HG02571 (cell line): ENCODE measurements around the gene CARTPT.

Source experiments
- ATAC-seq: cut with Tn5 transposase; IDR thresholded peaks from one replicate; pipeline ENCODE4 v1.9.1; 2021; ENCODE audit warnings: mild to moderate bottlenecking, moderate library complexity; ENCODE audit not compliant: unreplicated experiment

CARTPT gene

DNA sequence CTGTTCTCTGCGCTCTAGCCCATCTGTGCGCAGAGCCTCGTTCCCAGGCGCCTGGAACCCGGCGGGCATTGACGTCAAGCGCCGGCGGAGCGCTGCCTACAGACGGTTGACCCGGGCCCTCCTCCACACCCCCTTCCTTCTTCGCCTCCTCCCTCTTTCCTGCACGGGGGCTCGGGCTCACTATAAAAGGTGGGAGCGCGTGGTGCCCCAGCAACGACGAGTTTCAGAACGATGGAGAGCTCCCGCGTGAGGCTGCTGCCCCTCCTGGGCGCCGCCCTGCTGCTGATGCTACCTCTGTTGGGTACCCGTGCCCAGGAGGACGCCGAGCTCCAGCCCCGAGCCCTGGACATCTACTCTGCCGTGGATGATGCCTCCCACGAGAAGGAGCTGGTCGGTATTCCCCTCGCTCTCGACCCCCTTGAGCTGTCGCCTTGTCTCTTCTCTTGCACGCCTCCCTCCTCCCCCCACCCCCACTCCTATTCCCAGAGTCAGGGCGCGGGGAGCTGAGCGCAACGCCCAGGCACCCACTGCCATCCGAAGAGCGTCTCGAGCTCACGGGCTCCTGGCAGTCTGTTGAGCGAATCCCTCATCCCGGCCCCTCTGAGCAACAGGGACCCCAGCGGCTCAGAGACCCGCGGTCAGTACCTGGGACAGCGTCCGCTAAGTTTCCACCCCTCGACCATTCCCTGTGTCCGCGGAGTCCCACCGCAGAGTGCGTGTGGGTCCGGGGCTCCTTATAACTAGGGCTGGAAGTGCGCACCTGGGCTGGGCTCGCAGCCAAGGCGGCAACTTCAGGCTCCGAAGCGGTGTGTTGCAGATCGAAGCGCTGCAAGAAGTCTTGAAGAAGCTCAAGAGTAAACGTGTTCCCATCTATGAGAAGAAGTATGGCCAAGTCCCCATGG, at the start of gene CARTPT:
Gene CARTPT, plus strand, starts transcription at position 213 of the 902 bp plus-strand sequence. Its CDS starts 19 bp downstream, at position 232.
- ATAC-seq, result no peak

DNA sequence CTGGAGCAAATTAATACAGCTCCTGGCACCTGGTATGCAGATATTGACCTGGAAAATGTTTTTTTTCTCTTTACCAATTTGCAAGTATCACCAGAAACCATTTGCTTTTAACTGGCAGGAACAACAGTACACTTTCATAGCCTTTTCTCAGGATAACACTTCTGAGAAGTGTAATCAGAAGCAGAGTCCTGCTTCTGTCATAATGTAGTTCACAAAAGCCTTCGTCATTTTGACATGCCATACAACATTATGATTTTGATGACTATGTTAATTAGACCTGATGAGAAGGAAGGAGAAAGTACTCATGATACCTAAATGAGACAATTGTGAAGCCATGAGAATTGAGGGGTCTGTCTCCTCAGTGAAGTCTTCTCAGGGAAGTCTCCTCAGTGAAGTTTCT, 41.1 kb upstream of the CARTPT start:
- ATAC-seq, result no peak

GRCh38 chr5:71679714-71680113, 39.4 kb upstream of the CARTPT start:
- no peak for ATAC-seq

DNA sequence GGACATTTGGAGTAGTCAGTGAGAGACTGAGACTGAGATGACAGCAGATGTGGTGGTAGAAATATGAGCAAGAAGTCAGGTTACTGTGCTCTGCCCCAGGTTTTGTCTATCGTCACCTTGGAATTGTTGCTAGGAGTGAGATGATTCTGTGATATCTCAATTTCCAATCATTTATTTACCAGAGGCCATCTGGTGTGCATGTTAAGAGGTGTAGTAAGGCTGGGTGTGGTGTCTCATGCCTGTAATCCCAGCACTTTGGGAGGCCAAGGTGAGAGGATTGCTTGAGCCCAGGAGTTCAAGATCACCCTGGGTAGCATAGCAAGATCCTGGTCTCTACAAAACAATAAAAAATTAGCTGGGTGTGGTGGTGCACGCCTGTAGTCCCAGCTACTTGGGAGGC, 38.6 kb upstream of the CARTPT start:
- ATAC-seq, result no peak

- no peak for ATAC-seq
Measured at GRCh38 chr5:71681296-71681695, 37.8 kb upstream of the CARTPT start.

- no peak for ATAC-seq
Measured at GRCh38 chr5:71684309-71684708, 34.8 kb upstream of the CARTPT start.

- ATAC-seq, result no peak
Measured at GRCh38 chr5:71693828-71694427, 25.1 kb upstream of the CARTPT start.

- no peak for ATAC-seq
Measured at GRCh38 chr5:71695071-71695470, 24.0 kb upstream of the CARTPT start.

- no peak for ATAC-seq
Measured at GRCh38 chr5:71695595-71695994, 23.5 kb upstream of the CARTPT start.

GRCh38 chr5:71697967-71698366, 21.1 kb upstream of the CARTPT start:
- no peak for ATAC-seq

DNA sequence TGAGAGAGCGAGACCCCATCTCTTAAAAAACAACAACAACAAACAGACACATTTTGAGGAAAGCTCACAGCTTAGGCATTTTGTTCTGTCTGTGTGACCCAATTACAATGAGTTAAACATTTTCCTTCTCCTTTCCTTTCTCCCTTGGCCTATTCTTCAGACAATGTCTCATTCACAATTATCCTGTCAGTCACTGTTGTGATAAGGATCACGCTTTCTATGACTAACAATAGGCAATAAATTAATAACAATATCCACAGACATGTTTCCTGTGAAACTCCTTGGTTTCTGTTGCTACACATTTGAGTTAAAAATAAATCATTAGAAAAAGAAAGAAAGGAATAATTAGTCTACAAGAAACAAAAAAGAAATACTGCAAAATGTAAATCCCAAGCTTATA, 19.8 kb upstream of the CARTPT start:
- no peak for ATAC-seq

GRCh38 chr5:71699751-71700150, 19.3 kb upstream of the CARTPT start:
- ATAC-seq, result no peak

- no peak for ATAC-seq
Measured at GRCh38 chr5:71700803-71701202, 18.3 kb upstream of the CARTPT start.

GRCh38 chr5:71701407-71701806, 17.7 kb upstream of the CARTPT start:
- no peak for ATAC-seq

- no peak for ATAC-seq
Measured at GRCh38 chr5:71703941-71704340, 15.1 kb upstream of the CARTPT start.

DNA sequence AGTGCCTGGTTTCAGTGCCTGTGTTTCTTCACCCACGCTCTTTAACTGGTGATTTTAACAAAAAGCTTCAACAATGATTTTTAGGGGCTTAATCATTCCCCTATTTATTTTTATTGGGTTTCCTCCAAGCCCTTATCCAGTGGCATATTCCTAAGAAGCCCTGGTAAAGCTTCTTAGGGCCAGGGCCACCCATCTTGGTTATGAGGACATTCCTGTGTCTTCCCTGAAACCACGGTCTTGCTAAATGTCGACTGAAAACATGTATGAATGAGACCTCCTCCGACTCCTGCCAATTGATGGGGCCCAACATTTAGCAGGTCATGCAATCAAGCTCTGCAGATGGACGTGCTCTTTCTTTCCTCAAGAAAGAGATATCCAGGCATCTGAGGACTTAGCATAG, 13.7 kb upstream of the CARTPT start:
- no peak for ATAC-seq

GRCh38 chr5:71706906-71707305, 12.2 kb upstream of the CARTPT start:
- no peak for ATAC-seq

DNA sequence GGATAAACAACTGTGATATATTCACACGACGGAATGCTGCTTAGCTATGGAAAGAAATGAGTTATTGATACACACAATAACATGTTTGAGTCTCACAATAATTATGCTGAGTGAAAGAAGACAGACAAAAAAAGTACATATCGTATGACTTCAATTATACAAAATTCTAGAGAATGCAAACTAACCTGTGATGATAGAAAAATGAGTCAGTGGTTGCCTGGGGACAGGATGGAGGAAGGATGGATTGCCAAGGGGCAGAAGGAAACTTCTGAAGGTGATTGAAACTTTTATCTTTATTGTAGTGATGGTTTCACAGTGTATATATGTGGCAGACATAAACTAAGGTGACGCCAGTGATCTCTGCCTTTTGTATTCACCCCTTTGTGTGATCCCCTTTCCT, 7.5 kb upstream of the CARTPT start:
- ATAC-seq, result no peak

DNA sequence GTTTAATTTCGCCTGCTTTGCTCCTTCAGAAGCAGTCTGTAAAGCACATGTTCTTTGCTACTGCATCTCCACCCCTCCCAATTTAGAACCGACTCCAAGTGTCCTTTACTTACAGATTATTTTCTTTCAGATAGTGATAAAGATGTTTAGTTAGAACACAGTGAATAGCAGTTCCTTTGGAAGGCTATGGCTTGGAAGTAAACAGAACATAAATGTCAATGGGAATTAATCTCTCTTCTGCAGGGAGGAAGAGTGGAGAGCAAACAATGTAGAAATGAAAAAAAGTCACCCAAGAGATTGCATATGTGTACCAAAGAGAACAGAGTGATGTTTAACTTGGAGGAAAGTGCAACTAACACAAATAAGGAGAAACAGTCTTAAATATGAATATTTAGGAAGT, 4.2 kb upstream of the CARTPT start:
- no peak for ATAC-seq

- ATAC-seq, result no peak
Measured at GRCh38 chr5:71727978-71728377, 8.9 kb downstream of the CARTPT start.

DNA sequence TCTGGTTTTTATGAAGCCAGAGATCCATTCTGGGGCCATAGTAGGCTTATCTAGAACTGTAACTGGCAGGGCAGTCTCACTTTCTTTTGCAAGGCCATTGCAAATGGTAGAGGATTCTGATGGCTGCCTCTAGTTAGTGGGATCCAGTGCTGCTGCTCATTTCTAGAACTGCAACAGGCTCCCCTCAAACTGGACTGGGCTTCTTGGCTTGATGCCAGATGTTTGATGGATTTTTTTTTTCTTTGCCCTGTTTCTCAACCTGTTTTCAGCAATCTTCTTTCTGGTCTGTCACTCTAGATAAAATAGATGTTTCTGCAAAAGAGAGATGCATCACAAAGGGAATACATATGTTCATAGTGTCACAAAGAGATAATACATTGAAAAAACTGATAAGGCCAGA, 11.9 kb downstream of the CARTPT start:
- ATAC-seq, result no peak

DNA sequence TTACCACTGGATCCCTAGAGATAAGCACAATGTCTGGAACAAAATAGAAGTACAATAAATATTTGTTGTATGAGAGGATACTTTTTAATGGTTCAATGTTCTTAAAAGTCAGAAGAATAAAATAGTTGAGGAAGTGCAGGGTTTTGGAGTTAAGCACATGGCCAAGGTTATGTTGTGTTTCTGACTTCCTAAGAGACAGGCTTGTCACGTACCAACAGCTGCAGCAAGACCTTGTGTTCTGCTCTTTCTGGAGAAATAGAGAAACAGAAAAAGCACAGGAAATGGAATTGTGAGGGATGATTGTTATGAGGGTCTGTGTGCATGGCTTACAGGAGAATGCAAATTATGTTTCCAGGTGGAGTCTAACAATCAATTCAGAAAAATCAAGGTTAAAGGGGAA, 12.9 kb downstream of the CARTPT start:
- no peak for ATAC-seq
